KMS-11 (cell line): Measurements from ENCODE around the gene NLRC4.

ENCODE experiments used
- H2AFZ ChIP-seq: fragments of 200-600 bp; sonication (generic); 2 replicates; pipeline ENCODE4 v1.6.1; 2016; ENCODE audit warnings: antibody characterized with exemption, mixed run types, low read depth
- H3K27ac ChIP-seq: fragments of 200-600 bp; sonication (generic); 2 replicates; pipeline ENCODE4 v1.6.1; 2016; ENCODE audit warnings: mild to moderate bottlenecking, mixed run types
- H3K27me3 ChIP-seq: fragments of 200-600 bp; sonication (generic); 2 replicates; pipeline ENCODE4 v1.6.1; 2017; ENCODE audit warnings: mild to moderate bottlenecking, low read depth, mixed run types, moderate library complexity; ENCODE audit not compliant: insufficient read depth
- H3K36me3 ChIP-seq: fragments of 200-600 bp; sonication (generic); 2 replicates; pipeline ENCODE4 v1.6.1; 2017; ENCODE audit warnings: mild to moderate bottlenecking, mixed run types; ENCODE audit not compliant: insufficient read depth
- H3K4me1 ChIP-seq: fragments of 200-600 bp; sonication (generic); 2 replicates; pipeline ENCODE4 v1.6.1; 2016; ENCODE audit warnings: mild to moderate bottlenecking, low read depth, mixed run types; ENCODE audit not compliant: poor library complexity, severe bottlenecking
- H3K4me2 ChIP-seq: fragments of 200-600 bp; sonication (generic); 2 replicates; pipeline ENCODE4 v1.7.0; 2016; ENCODE audit warnings: mild to moderate bottlenecking, mixed run types
- H3K4me3 ChIP-seq: fragments of 200-600 bp; sonication (generic); IDR thresholded peaks from 2 replicates; pipeline ENCODE4 v1.6.1; 2017; ENCODE audit warnings: low read depth, low read length, mixed read lengths; ENCODE audit not compliant: insufficient read depth
- H3K79me2 ChIP-seq: fragments of 200-600 bp; sonication (generic); 2 replicates; pipeline ENCODE4 v1.6.1; 2016; ENCODE audit warnings: low read depth, mixed run types; ENCODE audit not compliant: insufficient read depth
- H3K9ac ChIP-seq: fragments of 200-600 bp; sonication (generic); 2 replicates; pipeline ENCODE4 v1.6.1; 2016; ENCODE audit warnings: mild to moderate bottlenecking, mixed run types
- H4K20me1 ChIP-seq: fragments of 200-600 bp; sonication (generic); 2 replicates; pipeline ENCODE4 v1.6.1; 2016; ENCODE audit warnings: mild to moderate bottlenecking, mixed run types; ENCODE audit not compliant: insufficient read depth
- CTCF ChIP-seq: fragments of 200-600 bp; sonication (generic); conservative IDR thresholded peaks from 2 replicates; pipeline ENCODE4 v1.6.1; 2017; ENCODE audit warnings: low read depth, mild to moderate bottlenecking, antibody characterized with exemption, low read length, moderate library complexity, mixed read lengths

Gene NLRC4

GRCh38 chr2:32291746-32292145 lies 27.1 kb upstream of the NLRC4 start:
- TF ChIP-seq CTCF = no peak
- Histone ChIP-seq H3K27me3 (no peaks in the 10 kb centered on the region), H2AFZ (no peak overlapping the region), H3K4me2 (no peak overlapping the region), H3K36me3 (no peaks in the 10 kb centered on the region), H4K20me1 (no peaks in the 10 kb centered on the region), H3K9ac (no peak overlapping the region), H3K4me3 (no peak overlapping the region), H3K79me2 (peaks cover 23% of the 10 kb centered on the region), H3K27ac (no peak overlapping the region), H3K4me1 (peaks cover 4% of the 10 kb centered on the region)

DNA sequence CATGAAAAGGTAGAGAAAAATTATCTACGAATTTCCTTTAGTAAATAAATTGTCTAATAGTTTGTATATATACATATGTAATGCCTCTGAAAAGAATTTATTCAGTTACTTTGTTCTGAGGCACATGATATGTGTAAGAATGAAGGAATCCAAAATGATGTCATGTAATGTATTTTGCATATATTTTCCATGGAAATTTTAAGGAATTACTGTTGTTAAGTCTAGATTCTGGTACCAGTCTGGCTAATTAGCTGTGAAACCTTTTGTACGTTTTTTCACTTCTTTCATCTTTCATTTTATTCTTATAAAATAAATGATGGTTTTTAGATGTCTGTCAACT lies 25.3 kb upstream of the NLRC4 start:
- Histone ChIP-seq H3K79me2 (peaks cover 34% of the 10 kb centered on the region), H3K27me3 (no peaks in the 10 kb centered on the region), H4K20me1 (no peaks in the 10 kb centered on the region), H3K9ac (no peak overlapping the region), H3K4me2 (no peak overlapping the region), H3K4me3 (no peak overlapping the region), H3K36me3 (no peaks in the 10 kb centered on the region), H2AFZ (no peak overlapping the region), H3K4me1 (peaks cover 4% of the 10 kb centered on the region), H3K27ac (0 out of 2 replicates have a peak overlapping the region, but pooled peaks have one; percentile 7)
- TF ChIP-seq CTCF = no peak

- Histone ChIP-seq H3K4me1 (peaks cover 4% of the 10 kb centered on the region), H3K27ac (0 out of 2 replicates have a peak overlapping the region, but pooled peaks have one; percentile 7), H3K36me3 (no peaks in the 10 kb centered on the region), H3K27me3 (no peaks in the 10 kb centered on the region), H4K20me1 (no peaks in the 10 kb centered on the region), H2AFZ (no peak overlapping the region), H3K79me2 (peaks cover 40% of the 10 kb centered on the region), H3K4me3 (no peak overlapping the region), H3K4me2 (no peak overlapping the region), H3K9ac (no peak overlapping the region)
- TF ChIP-seq CTCF = no peak
These were observed 24.7 kb upstream of the NLRC4 start for GRCh38 chr2:32289165-32289999.

DNA sequence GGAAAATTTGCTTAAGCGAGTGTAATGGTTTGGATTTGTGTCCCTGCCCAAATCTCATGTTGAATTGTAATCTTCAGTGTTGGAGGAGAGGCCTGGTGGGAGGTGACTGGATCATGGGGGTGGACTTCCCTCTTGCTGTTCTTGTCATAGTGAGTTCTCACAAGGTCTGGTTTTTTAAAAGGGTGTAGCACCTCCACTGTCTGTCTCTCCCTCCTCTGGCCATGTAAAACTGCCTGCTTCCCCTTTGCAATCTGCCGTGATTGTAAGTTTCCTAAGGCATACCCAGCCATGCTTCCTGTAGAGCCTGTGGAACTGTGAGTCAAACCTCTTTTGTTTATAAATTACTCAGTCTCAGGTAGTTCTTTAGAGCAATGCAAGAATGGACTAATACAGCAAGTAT lies 19.6 kb upstream of the NLRC4 start:
- no peak overlapping the region for H3K9ac ChIP-seq
- H3K79me2 ChIP-seq = peaks cover 67% of the 10 kb centered on the region
- no peaks in the 10 kb centered on the region for H3K27me3 ChIP-seq
- no peak overlapping the region for H3K4me2 ChIP-seq
- no peak for TF ChIP-seq CTCF
- H2AFZ ChIP-seq = no peak overlapping the region
- no peak overlapping the region for H3K27ac ChIP-seq
- H3K4me3 ChIP-seq = no peak overlapping the region
- H3K4me1 ChIP-seq = peaks cover 3% of the 10 kb centered on the region
- H3K36me3 ChIP-seq = no peaks in the 10 kb centered on the region
- no peaks in the 10 kb centered on the region for H4K20me1 ChIP-seq
